Central memory CD8-positive, alpha-beta T cell (primary cell): ENCODE measurements around the gene OPCML.

Experiments used
- ATAC-seq: fragments of 150-1000 bp; cut with Tn5 transposase; replicated peaks from 2 replicates; pipeline ENCODE4 v1.10.0; 2022; ENCODE audit warnings: mild to moderate bottlenecking, moderate FRiP score, moderate number of reproducible peaks; ENCODE audit not compliant: poor library complexity, severe bottlenecking; ENCODE audit errors: extremely low read depth
- DNase-seq, 2 donors: peaks; one replicate each; pipeline ENCODE4 v3.0.0; 2021; ENCODE audit warnings: low spot score in 2 of 2
- H3K27ac Mint-ChIP-seq: one replicate; pipeline ENCODE4 v1.8.0; 2022; ENCODE audit warnings: low read depth, mild to moderate bottlenecking, moderate library complexity, mixed read lengths
- H3K27me3 Mint-ChIP-seq: one replicate; pipeline ENCODE4 v1.8.0; 2022; ENCODE audit warnings: mixed read lengths
- H3K36me3 Mint-ChIP-seq: one replicate; pipeline ENCODE4 v1.8.0; 2022; ENCODE audit warnings: mild to moderate bottlenecking, moderate library complexity, mixed read lengths; ENCODE audit not compliant: insufficient read depth
- H3K4me1 Mint-ChIP-seq: one replicate; pipeline ENCODE4 v1.8.0; 2022; ENCODE audit warnings: mixed read lengths
- H3K4me3 Mint-ChIP-seq: one replicate; pipeline ENCODE4 v1.8.0; 2022; ENCODE audit warnings: mild to moderate bottlenecking, moderate library complexity, mixed read lengths
- H3K9me3 Mint-ChIP-seq: one replicate; pipeline ENCODE4 v1.8.0; 2022; ENCODE audit warnings: mixed read lengths

Gene OPCML

DNA sequence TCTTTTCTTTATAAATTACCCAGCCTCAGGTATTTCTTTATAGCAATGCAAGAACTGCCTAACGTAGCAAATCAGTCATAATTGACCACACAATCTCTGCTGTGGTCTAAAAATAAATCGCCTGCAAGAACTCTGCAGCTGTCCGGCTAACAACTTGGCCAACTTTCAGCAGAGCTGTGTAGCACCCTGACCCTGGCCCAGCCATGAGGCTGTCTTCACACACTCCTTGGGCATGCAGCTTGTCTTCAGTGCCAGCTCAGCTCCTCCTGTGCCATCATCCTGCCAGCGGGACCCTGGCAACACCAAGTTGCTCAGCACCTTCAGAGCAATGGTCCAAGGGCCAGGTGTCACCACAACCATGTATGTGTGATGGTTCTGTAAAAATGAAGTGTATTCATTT is 355.6 kb downstream of the OPCML start:
- ATAC-seq (no peak), DNase-seq (no peak)
- no peak overlapping the region for H3K27ac Mint-ChIP-seq
- no peaks in the 10 kb centered on the region for H3K36me3 Mint-ChIP-seq
- no peaks in the 10 kb centered on the region for H3K9me3 Mint-ChIP-seq
- no peak overlapping the region for H3K4me3 Mint-ChIP-seq
- H3K4me1 Mint-ChIP-seq, result no peaks in the 10 kb centered on the region
- no peaks in the 10 kb centered on the region for H3K27me3 Mint-ChIP-seq

GRCh38 chr11:133175103-133175502 is 357.2 kb downstream of the OPCML start:
- Mint-ChIP-seq H3K4me3 (no peak overlapping the region), H3K4me1 (no peaks in the 10 kb centered on the region), H3K36me3 (no peaks in the 10 kb centered on the region), H3K9me3 (no peaks in the 10 kb centered on the region), H3K27ac (no peak overlapping the region), H3K27me3 (no peaks in the 10 kb centered on the region)
- ATAC-seq, result no peak
- DNase-seq, result no peak

DNA sequence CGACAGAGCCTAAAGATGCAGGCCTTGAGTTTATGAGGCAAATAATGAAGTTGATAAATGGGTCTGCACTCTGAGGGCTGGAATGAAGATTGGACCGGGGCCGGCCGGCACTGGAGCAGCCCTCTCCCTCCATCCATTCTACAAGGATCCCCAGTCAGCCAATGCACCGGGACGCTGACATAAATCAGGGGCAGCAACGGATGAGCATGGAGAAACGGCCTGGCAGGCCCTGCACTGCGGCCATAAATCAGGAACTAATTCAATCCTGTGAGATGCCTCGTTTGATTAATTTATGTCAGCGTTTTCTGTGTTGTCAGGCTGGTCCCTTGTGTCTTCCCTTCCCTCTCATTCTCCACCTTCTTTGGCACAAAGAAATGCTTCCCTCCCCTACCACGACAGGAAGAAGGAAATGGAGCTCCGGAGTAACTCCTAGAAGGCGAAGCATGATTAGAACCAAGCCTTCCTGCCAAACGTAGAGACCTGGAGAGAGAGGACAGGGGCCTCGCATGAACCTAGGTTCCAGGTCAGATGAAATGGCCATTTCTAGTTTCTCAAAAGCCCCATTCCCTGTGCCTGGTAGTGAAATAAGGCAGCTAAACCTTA is 358.4 kb downstream of the OPCML start:
- H3K9me3 Mint-ChIP-seq, result no peaks in the 10 kb centered on the region
- H3K4me3 Mint-ChIP-seq, result no peak overlapping the region
- ATAC-seq, result no peak
- no peaks in the 10 kb centered on the region for H3K27me3 Mint-ChIP-seq
- H3K27ac Mint-ChIP-seq, result no peak overlapping the region
- DNase-seq, result no peak
- no peaks in the 10 kb centered on the region for H3K4me1 Mint-ChIP-seq
- no peaks in the 10 kb centered on the region for H3K36me3 Mint-ChIP-seq

- H3K4me1 Mint-ChIP-seq, result no peaks in the 10 kb centered on the region
- H3K4me3 Mint-ChIP-seq, result no peak overlapping the region
- H3K9me3 Mint-ChIP-seq, result peaks cover 9% of the 10 kb centered on the region
- H3K27me3 Mint-ChIP-seq, result no peaks in the 10 kb centered on the region
- ATAC-seq, result no peak
- DNase-seq, result no peak
- H3K36me3 Mint-ChIP-seq, result no peaks in the 10 kb centered on the region
- H3K27ac Mint-ChIP-seq, result no peak overlapping the region
These were observed 360.0 kb downstream of the OPCML start for GRCh38 chr11:133172349-133172748.

DNA sequence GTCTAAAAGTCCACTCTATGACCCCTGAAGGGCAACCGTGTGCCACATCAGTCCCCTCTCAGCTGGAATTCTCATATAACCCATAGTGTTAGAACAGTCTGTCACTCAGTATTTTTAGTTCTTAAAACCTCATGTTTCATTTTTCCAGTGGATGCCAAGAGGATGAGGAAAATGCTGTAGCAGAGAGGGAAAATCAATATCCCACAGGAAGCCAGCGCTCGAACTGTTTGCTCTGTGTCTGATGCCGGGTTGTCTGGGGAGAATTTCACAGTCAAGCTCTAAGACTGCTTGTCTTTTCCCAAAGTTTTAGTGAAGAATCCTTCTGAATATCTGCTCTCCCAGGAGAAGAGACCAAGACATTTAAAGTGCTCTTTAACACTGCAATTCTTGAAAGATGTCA is 360.9 kb downstream of the OPCML start:
- Mint-ChIP-seq H3K9me3 (peaks cover 9% of the 10 kb centered on the region), H3K27ac (no peak overlapping the region), H3K4me1 (no peaks in the 10 kb centered on the region), H3K4me3 (no peak overlapping the region), H3K27me3 (no peaks in the 10 kb centered on the region), H3K36me3 (no peaks in the 10 kb centered on the region)
- no peak for DNase-seq
- ATAC-seq, result no peak

GRCh38 chr11:133168016-133168415 is 364.3 kb downstream of the OPCML start:
- Mint-ChIP-seq H3K4me1 (no peaks in the 10 kb centered on the region), H3K36me3 (no peaks in the 10 kb centered on the region), H3K9me3 (peaks cover 9% of the 10 kb centered on the region), H3K4me3 (no peak overlapping the region), H3K27me3 (no peaks in the 10 kb centered on the region), H3K27ac (no peak overlapping the region)
- ATAC-seq (no peak), DNase-seq (no peak)

GRCh38 chr11:133166662-133167061 is 365.6 kb downstream of the OPCML start:
- no peaks in the 10 kb centered on the region for H3K36me3 Mint-ChIP-seq
- peaks cover 9% of the 10 kb centered on the region for H3K9me3 Mint-ChIP-seq
- H3K27ac Mint-ChIP-seq, result no peak overlapping the region
- no peaks in the 10 kb centered on the region for H3K4me1 Mint-ChIP-seq
- ATAC-seq (no peak), DNase-seq (no peak)
- H3K27me3 Mint-ChIP-seq, result no peaks in the 10 kb centered on the region
- H3K4me3 Mint-ChIP-seq, result no peak overlapping the region

DNA sequence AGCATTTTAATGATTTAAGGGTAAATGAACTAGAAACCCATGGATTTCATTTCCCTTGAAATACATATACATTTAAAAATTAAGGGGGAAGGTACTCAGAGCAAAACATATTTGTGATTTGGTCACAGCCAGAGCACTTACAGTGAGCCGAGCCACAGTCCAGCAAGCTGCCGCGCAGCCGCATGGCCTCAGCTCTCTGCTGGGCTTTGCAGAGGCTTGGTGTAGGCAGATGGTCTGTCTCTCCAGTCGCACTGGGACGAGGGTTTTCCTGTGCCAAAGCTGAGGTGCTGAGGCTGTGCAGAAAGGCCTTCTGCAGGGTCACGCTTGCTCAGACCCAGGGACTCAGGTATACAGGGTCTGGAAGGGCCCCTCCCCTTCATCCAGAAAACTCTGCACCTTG is 367.3 kb downstream of the OPCML start:
- Mint-ChIP-seq H3K36me3 (no peaks in the 10 kb centered on the region), H3K9me3 (peaks cover 9% of the 10 kb centered on the region), H3K27ac (no peak overlapping the region), H3K4me3 (no peak overlapping the region), H3K4me1 (no peaks in the 10 kb centered on the region), H3K27me3 (no peaks in the 10 kb centered on the region)
- no peak for ATAC-seq
- DNase-seq, result no peak

DNA sequence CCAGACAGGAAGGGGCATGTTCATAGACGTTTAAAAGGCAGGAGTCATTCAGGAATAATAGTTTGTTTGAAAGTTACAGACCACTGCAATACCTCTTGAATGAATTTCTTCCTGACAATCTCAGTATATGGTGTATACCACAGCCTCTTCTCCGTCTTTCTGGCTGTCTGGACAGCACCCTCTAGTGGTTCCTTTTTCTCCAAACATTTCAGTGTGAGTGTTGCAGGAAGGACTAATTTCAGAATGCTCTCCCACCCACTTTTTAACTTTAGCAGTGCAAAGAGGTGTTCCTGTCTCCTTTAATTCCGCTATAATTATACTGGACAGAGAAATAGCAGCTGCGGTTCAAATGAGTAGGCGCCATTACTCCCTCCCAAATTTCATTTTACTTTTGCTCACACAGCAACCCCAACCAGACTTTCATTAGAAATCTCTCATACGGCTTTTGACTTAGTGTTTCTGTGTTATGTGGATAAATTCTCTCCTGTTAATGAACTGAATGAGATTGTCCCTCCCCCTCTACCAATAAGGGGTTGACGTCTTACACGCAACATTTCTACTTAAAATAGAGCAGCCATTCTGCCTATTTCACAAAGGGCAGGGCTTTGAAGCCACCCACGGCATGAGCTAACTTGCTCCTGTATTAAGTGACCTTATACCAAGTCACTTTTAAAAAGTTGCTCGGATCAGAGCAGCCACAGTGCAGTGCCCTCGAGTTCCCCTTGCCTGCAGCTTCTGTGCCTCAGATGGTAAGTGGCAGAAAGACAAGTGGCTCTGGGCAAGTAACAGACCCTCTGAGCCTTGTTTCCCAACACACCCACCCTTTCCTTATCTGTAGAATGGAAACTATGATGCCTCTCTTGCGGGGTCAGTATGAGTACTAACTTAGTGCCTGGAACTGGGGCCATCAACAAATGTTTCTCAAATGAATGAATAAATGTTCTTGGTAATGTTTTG is 368.6 kb downstream of the OPCML start:
- DNase-seq, result no peak
- H3K4me1 Mint-ChIP-seq, result no peaks in the 10 kb centered on the region
- no peaks in the 10 kb centered on the region for H3K27me3 Mint-ChIP-seq
- no peak overlapping the region for H3K4me3 Mint-ChIP-seq
- H3K9me3 Mint-ChIP-seq, result peaks cover 9% of the 10 kb centered on the region
- H3K36me3 Mint-ChIP-seq, result no peaks in the 10 kb centered on the region
- no peak for ATAC-seq
- no peak overlapping the region for H3K27ac Mint-ChIP-seq

- ATAC-seq (no peak), DNase-seq (no peak)
- no peaks in the 10 kb centered on the region for H3K36me3 Mint-ChIP-seq
- no peak overlapping the region for H3K4me3 Mint-ChIP-seq
- no peaks in the 10 kb centered on the region for H3K4me1 Mint-ChIP-seq
- no peak overlapping the region for H3K27ac Mint-ChIP-seq
- no peaks in the 10 kb centered on the region for H3K27me3 Mint-ChIP-seq
- H3K9me3 Mint-ChIP-seq, result no peaks in the 10 kb centered on the region
These were observed 370.1 kb downstream of the OPCML start for GRCh38 chr11:133162227-133162626.

- no peak for DNase-seq
- Mint-ChIP-seq H3K36me3 (no peaks in the 10 kb centered on the region), H3K4me1 (no peaks in the 10 kb centered on the region), H3K27me3 (no peaks in the 10 kb centered on the region), H3K4me3 (no peak overlapping the region), H3K27ac (no peak overlapping the region), H3K9me3 (no peaks in the 10 kb centered on the region)
- ATAC-seq, result no peak
These were observed 371.5 kb downstream of the OPCML start for GRCh38 chr11:133160754-133161153.

- ATAC-seq, result no peak
- Mint-ChIP-seq H3K4me1 (no peaks in the 10 kb centered on the region), H3K4me3 (no peak overlapping the region), H3K27me3 (no peaks in the 10 kb centered on the region), H3K27ac (no peak overlapping the region), H3K9me3 (no peaks in the 10 kb centered on the region), H3K36me3 (no peaks in the 10 kb centered on the region)
- DNase-seq, result no peak
These were observed 375.1 kb downstream of the OPCML start for GRCh38 chr11:133156986-133157745.
